NCI-H2196 treated with DMSO at 0.1 percent for 48 hours (cell line): Measurements from ENCODE around the gene H2BK1.

Experiments
- DNase-seq: peaks from one replicate; lab custom pipeline; 2025; ENCODE audit not compliant: unreplicated experiment; lab: John Stamatoyannopoulos, UW

Gene H2BK1

DNA sequence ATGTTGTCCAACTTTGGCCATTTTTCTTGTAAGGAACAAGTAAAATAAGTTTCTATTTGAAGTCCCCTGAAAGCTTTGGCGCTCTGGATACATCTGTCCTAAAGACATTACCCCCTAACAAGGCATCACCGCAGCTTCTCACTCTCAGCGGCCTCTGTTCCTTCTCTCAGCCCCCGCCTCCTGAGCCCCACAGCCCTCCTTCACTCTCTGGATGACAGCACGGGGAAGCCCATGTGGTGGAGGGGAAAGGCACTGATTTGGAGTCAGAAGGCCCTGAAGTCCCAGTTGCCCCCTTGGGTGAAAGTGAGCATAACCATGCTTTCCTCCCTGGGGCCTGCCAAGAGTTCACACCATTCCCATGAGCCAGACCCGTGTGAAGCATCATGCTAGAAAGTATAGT, 4.6 kb downstream of the H2BK1 start:
- no peak for DNase-seq

- DNase-seq: no peak
These were observed 5.8 kb downstream of the H2BK1 start for GRCh38 chr7:151204383-151205032.

DNA sequence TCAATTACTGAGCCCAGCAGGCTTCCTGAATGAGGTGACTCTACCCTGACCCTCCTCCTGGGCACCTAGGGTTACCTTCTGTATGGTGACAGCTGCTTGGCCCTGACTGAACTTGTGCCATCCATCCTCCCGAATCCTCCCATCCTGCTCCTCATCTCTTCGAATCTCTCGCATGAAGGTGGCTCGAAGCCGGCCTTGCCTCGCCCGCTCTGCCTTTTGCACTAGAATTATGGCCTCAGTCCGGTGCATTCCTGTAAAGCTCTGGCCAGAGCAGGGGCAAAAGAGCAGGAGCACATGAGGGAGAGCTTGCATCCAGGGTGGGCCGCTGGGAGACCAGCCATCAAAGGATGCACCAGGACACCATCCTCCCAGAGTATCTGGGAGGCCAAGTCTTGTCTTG, 7.5 kb downstream of the H2BK1 start:
- no peak for DNase-seq

DNA sequence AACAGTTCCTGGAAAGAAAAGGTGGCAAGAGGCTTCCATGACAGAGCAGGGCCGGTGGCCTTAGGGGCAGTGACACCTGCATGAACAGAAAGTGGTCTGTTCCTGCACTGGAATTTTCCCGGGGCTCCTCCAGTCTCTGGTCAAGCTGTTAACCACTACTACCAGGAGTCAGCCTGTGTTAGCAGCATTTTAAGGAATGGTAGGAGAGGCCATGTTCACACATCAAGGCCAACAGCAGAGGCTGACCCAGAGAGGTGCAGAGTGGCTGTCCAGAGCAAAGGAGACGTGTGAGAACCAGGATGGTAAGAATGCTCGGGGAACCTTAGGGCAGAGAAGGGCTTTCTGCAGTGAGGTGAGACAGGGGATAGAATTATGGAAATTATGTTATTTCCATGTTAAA, 8.5 kb downstream of the H2BK1 start:
- DNase-seq: no peak

DNA sequence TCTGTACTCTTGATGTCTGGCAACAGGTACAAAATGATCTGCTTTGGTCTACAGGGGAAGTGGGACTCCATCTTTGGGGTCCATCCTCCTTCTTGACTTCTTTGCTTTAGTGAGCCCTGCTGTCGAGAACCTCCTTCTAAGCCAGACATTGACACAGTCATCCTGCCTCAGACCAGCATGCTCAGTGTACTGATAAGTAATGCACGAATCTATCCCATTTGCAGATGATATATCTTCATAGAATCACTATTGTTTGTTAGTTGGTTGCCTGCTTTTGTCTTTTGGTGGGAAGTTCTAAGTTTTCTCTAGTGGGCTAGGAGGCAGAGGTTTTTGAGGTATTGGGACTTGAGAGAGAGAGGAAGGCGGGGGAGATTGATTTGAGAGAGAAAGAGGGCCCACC, 8.9 kb downstream of the H2BK1 start:
- DNase-seq: no peak

- DNase-seq: no peak
These were observed 11.1 kb downstream of the H2BK1 start for GRCh38 chr7:151198945-151199848.

DNA sequence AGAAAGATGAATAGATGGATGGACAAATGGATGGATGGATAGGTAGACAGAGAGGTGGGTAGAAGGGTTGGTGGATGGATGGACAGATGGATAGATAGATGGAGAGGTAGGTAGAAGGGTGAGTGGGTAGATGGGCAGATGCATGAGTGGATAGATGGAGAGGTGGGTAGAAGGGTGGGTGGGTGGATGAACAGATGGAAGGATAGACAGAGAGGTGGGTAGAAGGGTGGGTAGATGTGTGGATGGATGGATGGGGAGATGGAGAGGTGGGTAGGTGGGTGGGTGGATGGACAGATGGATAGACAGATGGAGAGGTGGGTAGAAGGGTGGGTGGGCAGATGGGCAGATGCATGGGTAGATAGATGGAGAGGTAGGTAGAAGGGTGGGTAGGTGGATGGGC, 12.4 kb downstream of the H2BK1 start:
- DNase-seq: no peak

DNA sequence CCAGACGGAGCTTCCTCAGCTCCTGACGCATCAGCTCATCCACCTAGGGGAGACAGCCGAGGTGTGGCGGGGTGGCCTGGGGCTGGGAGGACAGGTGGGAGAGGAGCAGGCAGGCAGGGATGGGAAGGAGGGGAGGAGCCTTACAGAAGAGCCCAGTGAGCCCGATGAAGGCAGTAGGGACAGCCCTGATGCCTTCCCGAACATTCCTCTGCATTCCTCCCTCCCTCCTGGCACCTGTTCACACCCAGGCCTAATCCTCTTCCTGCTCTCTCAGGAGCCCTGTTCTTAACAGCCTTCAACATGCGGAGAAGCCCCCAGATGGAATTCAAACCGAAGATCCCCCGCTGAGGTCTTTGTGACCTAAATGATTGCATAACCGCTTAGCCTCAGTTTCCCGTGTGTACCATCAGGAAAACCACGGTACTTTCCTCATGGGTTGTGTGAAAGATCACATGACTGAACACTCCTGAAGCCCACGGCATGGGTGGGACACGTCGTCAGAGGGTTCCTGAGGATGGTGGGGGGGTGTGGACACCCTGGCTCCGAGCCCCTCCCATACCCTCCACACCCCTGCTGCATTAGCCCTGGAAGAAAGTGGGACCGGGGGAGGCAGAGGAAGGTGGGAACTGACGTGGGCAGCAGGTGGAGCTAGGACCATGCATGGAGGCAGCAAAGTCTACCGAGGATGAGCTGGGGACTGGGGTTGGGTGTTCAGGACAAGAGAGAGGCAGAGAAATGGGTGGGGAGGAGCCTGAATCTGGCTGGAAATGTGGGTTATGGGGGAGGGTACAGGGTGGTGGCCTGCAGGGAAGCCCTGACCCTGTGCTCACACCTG, 14.5 kb downstream of the H2BK1 start:
- no peak for DNase-seq

- DNase-seq: no peak
These were observed 16.1 kb downstream of the H2BK1 start for GRCh38 chr7:151194188-151194587.

DNA sequence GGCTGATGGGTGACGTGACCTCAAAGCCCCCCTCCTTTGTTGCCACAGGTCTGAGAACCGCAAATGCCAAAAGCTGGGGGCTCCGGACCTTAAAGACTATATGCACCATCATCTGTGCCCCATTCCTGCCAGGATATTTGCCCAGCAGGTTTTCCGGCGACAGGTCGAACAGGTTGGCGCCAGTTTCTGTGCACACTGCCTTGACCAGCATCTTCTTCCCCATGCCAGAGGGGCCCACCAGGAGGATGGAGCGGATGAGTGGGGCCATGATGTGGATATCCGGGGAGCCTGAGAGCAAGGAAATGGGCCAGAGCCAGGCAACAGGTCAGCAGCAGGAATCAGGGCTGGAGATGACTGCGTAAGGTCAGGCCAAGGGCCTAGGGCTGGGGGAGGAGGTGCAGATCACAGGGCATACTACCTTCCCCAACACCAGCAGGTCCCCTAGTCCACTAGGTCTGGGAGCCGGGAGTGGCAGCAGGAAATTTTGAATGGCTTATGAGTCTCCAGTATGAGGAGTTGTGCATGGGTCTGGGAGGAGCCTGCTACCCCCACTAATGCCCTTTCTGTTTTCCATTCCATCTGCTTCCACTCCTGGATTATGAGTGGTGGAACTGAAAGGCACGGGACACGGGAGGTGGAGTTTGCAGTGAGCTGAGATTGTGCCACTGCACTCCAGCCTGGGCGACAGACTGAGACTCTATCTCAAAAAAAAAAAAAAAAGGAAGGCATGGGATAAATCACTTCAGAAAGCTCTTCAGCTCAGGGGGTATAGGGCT, 16.9 kb downstream of the H2BK1 start:
- no peak for DNase-seq

DNA sequence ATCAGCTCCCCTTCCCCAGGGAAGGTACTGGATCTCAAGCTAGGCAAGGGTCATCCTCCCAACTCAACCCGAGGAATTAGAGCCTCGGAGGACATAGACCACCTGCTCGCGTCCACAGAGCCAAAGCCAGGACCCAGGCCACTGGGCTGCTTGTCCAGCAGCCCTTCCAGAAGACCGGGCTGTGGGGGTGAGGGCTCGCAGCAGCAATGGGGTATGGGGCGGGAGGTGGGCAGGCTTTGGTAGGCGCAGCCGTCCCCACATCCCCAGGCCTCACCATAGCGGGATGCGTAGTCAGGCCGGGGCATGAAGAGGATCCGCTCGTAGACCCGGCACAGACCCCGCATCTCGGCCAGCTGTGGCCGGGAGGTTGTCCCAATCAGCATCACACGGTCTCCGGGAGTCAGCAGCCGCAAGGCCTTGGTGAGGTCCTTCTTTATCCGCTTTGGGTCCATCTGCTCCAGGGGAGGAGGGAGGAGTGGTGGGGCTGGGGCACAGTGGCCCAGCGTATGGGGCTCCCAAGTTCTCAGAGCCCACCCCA, 18.2 kb downstream of the H2BK1 start:
- DNase-seq: no peak

DNA sequence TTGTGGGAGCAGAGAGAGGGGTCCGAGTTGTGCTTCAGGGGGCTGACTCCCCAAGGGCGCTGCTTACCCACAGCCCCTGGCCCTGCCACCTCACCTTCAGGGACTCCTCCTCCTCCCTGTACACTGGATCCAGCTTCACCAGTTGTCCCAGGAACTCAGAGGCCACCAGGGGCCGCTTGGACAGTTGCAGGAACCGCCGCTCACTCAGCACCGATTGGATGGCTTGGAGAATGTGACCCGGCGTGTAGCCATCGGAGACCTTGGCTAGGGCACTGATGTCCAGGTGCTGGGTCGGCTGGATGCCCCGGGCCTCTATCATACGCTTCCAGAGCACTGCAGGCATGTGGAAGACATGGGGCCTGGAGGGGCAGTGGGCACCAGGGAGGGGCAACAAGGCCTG, 18.7 kb downstream of the H2BK1 start:
- no peak for DNase-seq

DNA sequence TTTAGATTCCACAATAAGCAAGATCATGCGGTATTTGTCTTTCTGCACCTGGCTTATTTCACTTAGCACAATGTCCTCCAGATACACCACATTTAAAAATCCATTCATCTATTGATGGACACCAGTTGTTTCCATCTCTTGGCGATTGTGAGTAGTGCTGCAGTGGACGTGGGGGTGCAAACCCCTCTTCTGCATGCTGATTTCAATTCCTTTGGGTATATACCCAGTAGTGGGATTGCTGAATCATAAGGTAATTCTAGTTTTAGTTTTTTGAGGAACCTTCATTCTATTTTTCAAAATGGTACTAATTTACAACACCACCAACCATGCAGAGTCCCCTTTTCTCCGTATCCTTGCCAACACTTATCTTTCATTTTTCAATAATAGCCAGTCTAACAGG, 21.2 kb downstream of the H2BK1 start:
- no peak for DNase-seq

- DNase-seq: no peak
These were observed 22.1 kb downstream of the H2BK1 start for GRCh38 chr7:151188252-151188542.

DNA sequence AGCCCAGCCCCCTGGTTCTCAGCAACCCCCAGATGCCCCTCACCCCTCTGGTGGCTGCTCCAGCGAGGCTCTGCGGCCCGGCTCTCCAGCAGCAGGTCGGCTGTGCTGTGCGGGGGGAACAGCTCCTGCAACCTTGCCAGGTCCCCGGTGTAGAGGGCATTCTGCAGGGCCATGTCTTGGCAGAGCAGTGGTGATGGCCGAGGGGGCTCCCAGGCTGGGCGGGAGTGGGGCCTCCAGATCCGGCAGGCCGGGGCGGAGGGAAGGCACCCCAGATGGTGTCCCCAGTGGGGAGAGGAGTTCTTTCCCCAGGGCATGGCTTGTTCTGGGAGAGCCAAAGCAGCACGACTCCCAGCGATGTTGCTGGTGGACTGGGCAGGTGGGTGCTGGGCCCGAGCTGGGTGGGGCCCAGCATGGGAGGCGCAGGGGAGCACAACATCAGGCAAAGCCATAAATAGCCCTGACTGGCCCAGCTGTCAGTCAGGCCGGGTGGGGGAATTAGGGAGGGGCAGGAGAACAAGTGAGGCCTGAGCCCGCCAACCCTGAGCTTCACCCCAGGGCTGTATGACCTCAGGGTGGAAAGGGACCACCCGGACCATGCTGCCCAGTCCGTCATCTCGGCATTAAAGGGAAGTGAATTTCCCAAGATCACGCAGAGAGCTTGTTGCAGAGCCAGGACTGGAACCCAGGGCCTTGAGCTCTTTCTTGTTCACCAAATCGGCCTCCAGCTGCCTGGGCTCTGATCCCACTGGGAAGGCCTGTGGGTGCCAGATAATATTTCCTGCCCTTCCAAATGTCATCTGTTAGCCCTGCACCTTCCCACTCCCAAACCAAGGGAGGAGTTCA, 22.7 kb downstream of the H2BK1 start:
- DNase-seq: no peak

DNA sequence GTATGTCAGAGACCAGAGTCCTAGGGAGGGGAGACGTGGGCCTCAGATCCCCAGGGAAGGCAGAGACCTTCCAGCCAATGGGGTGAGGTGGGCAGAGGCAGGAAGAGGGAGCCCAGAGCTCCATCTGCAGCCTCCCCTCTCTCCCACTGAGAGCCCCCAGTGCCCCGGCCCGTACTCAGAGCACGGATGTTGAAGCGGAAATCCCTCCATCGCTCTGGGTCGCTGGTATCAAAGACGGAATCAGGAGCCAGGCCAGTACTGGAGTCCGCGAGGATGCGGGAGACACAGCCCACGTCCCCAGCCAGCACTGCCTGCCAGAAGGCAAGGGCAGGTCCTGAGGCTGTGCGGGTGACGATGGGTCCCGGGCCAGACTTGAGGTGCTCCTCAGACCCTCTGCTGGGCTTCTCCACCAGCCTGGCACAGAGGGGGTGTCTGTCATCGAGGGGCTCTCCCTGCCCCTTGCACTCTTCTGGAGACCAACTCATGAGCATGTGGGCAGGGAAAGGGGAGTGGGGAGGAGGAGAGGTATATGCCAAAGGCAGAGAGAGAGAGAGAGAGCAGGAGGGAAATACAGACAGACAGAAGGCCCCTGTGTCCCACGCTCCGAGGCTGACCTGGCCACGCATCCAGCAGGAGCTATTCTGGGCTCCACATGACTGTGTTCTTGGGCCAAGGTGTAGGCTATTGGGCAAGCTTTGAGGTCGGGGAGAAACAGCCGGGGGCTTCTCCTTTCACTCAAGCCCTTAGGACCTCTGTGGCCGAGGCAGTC, 23.5 kb downstream of the H2BK1 start, which contains the start of gene ASB10:
Gene ASB10 (minus strand): TSS at position 611 of the 769 bp plus-strand sequence. CDS start 120 bp downstream, at position 491.
- DNase-seq: no peak

- no peak for DNase-seq
These were observed 24.3 kb downstream of the H2BK1 start for GRCh38 chr7:151185762-151186639.

GRCh38 chr7:151181011-151181431, 29.3 kb downstream of the H2BK1 start:
- no peak for DNase-seq
